HEK293T (cell line): ENCODE measurements around the gene ZDHHC1.

Source experiments
- CTBP1 ChIP-seq: fragments of 450-650 bp; IDR thresholded peaks from 2 replicates; pipeline ENCODE4 v1.6.1; 2016; ENCODE audit warnings: borderline replicate concordance
- ELF4 ChIP-seq: fragments of 450-650 bp; IDR thresholded peaks from 2 replicates; pipeline ENCODE4 v1.6.1; 2017; ENCODE audit warnings: antibody characterized with exemption
- HDGF ChIP-seq: fragments of 450-650 bp; IDR thresholded peaks from 2 replicates; pipeline ENCODE4 v1.6.1; 2017; ENCODE audit warnings: antibody characterized with exemption, borderline replicate concordance

GRCh38 chr16:67388591-67388990 is 27.7 kb downstream of the ZDHHC1 start:
- TF ChIP-seq CTBP1: no peak
- no peak for TF ChIP-seq HDGF
- TF ChIP-seq ELF4: no peak
